ENCODE results near the gene SPIN2B.
A peak's percentile ranks its signal among the peaks of the same experiment; 100 is the strongest.

GRCh38 chrX:57156397-57157049 is 35.2 kb upstream of the SPIN2B start:
- TF ChIP-seq, protein P1, sequence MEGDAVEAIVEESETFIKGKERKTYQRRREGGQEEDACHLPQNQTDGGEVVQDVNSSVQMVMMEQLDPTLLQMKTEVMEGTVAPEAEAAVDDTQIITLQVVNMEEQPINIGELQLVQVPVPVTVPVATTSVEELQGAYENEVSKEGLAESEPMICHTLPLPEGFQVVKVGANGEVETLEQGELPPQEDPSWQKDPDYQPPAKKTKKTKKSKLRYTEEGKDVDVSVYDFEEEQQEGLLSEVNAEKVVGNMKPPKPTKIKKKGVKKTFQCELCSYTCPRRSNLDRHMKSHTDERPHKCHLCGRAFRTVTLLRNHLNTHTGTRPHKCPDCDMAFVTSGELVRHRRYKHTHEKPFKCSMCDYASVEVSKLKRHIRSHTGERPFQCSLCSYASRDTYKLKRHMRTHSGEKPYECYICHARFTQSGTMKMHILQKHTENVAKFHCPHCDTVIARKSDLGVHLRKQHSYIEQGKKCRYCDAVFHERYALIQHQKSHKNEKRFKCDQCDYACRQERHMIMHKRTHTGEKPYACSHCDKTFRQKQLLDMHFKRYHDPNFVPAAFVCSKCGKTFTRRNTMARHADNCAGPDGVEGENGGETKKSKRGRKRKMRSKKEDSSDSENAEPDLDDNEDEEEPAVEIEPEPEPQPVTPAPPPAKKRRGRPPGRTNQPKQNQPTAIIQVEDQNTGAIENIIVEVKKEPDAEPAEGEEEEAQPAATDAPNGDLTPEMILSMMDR (conservative IDR thresholded peaks at IDR 0.05; ENCODE audit: low read depth, low read length) = peak; percentile 59
- TF ChIP-seq EZH2 (IDR thresholded peaks at IDR 0.05; ENCODE audit: borderline replicate concordance, low read depth, low read length, poor library complexity, severe bottlenecking) = no peak

Measured in A673 (cell line).